ENCODE results near the gene MARCHF2. TPM values are rescaled to one million over a fixed set of nuclear protein-coding genes. Genes with fewer than 3 reads are reported as not detected.
A peak's percentile ranks its signal among the peaks of the same experiment; 100 is the strongest.

The MARCHF2 gene
- total and polyA plus RNA-seq, 9 of the 15 experiments (the other 6 are each of a cell fraction or from before 2014, with no cell fraction given) = 0.39 to 6.4 (median 2.2) TPM

- no peak for TF ChIP-seq DIDO1 (tag; IDR thresholded peaks at IDR 0.05; ENCODE audit: low read depth)
- TF ChIP-seq ZFPM2 (CRISPR knock-in tag; IDR thresholded peaks at IDR 0.05) = no peak
- peak; percentile 83 to 85 for TF ChIP-seq TRIM24 (IDR thresholded peaks at IDR 0.05)
- no peak for TF ChIP-seq MYNN (IDR thresholded peaks at IDR 0.05)
- TF ChIP-seq MYNN (CRISPR knock-in tag; IDR thresholded peaks at IDR 0.05) = no peak
- TF ChIP-seq POLR3A (IDR thresholded peaks at IDR 0.05; ENCODE audit: borderline replicate concordance, extremely low read depth, insufficient read depth, insufficient read length) = no peak
- TF ChIP-seq KLF10 (CRISPR knock-in tag; IDR thresholded peaks at IDR 0.05) = no peak
- no peak for TF ChIP-seq RBM22 (IDR thresholded peaks at IDR 0.05; ENCODE audit: low read depth, low read length, poor library complexity, severe bottlenecking)
- TF ChIP-seq ZEB2 (IDR thresholded peaks at IDR 0.05) = no peak
- no peak for TF ChIP-seq MTA3 (IDR thresholded peaks at IDR 0.05; ENCODE audit: borderline replicate concordance)
- TF ChIP-seq LARP7 (IDR thresholded peaks at IDR 0.05) = no peak
- TF ChIP-seq FOXM1 (IDR thresholded peaks at IDR 0.05; ENCODE audit: low read depth) = peak; percentile 44; the same call in 1 of the 2 replicates
- no peak for TF ChIP-seq FOXM1 (CRISPR knock-in tag; IDR thresholded peaks at IDR 0.05; ENCODE audit: low read depth)
- TF ChIP-seq, protein P1, sequence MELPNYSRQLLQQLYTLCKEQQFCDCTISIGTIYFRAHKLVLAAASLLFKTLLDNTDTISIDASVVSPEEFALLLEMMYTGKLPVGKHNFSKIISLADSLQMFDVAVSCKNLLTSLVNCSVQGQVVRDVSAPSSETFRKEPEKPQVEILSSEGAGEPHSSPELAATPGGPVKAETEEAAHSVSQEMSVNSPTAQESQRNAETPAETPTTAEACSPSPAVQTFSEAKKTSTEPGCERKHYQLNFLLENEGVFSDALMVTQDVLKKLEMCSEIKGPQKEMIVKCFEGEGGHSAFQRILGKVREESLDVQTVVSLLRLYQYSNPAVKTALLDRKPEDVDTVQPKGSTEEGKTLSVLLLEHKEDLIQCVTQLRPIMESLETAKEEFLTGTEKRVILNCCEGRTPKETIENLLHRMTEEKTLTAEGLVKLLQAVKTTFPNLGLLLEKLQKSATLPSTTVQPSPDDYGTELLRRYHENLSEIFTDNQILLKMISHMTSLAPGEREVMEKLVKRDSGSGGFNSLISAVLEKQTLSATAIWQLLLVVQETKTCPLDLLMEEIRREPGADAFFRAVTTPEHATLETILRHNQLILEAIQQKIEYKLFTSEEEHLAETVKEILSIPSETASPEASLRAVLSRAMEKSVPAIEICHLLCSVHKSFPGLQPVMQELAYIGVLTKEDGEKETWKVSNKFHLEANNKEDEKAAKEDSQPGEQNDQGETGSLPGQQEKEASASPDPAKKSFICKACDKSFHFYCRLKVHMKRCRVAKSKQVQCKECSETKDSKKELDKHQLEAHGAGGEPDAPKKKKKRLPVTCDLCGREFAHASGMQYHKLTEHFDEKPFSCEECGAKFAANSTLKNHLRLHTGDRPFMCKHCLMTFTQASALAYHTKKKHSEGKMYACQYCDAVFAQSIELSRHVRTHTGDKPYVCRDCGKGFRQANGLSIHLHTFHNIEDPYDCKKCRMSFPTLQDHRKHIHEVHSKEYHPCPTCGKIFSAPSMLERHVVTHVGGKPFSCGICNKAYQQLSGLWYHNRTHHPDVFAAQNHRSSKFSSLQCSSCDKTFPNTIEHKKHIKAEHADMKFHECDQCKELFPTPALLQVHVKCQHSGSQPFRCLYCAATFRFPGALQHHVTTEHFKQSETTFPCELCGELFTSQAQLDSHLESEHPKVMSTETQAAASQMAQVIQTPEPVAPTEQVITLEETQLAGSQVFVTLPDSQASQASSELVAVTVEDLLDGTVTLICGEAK (IDR thresholded peaks at IDR 0.05) = no peak
- TF ChIP-seq, protein P1 (CRISPR knock-in tag; IDR thresholded peaks at IDR 0.05) = no peak
- no peak for TF ChIP-seq AFF1 (IDR thresholded peaks at IDR 0.05; ENCODE audit: low read depth in 1 of 2, partially characterized antibody in 2 of 2)
- no peak for TF ChIP-seq TARDBP (IDR thresholded peaks at IDR 0.05)
These were observed 25.2 kb upstream of the MARCHF2 start (continued) for GRCh38 chr19:8387688-8388611.
